A549 (cell line): Measurements from ENCODE around the gene PSMD2. TPM values are rescaled to one million over a fixed set of nuclear protein-coding genes. Genes with fewer than 3 reads are reported as not detected.

ENCODE experiments used
- ATAC-seq, 2 experiments: fragments of 200-7000 bp in 1 of 2; fragments of >200 bp in 1 of 2; cut with Nextera tagmentation in 1 of 2; cut with Tn5 transposase in 1 of 2; 3 replicates each; pipeline versions ENCODE4 v1.8.0 to v1.9.1; 2018 to 2020; ENCODE audit warnings: mild to moderate bottlenecking in 1 of 2, moderate library complexity in 1 of 2
- CTCF ChIA-PET: fragments of 300-600 bp; sonication (Branson Sonifier 250); formaldehyde crosslinking; extraction: SDS; loops from one replicate; lab custom pipeline; 2021; ENCODE audit warnings: antibody characterized with exemption, inconsistent platforms; lab: Yijun Ruan, JAX
- POLR2A ChIA-PET: fragments of 350-600 bp; formaldehyde crosslinking; extraction: SDS; loops from one replicate; lab custom pipeline; 2021; ENCODE audit warnings: antibody characterized with exemption, inconsistent platforms; lab: Yijun Ruan, JAX
- DNase-seq, 2 experiments: peaks; one replicate each; pipeline versions ENCODE4 v3.0.0 to v3.0.0-alpha.2; 2011 to 2016; ENCODE audit warnings: low read depth in 1 of 2, low spot score in 1 of 2
- FAIRE-seq: peaks from 2 replicates; lab custom pipeline; 2011; peaks lifted over from hg19 to GRCh38; lab: Jason Lieb, UNC
- H3K27ac ChIP-seq, 2 experiments: fragments of >200 bp; sonication (Bioruptor Twin); formaldehyde crosslinking; 3 replicates each; pipeline ENCODE4 v1.5.1; 2016 to 2017
- H3K4me1 ChIP-seq: fragments of >200 bp; sonication (Bioruptor Twin); formaldehyde crosslinking; 3 replicates; pipeline ENCODE4 v1.6.1; 2016
- H3K4me2 ChIP-seq: fragments of >200 bp; sonication (Bioruptor Twin); formaldehyde crosslinking; 3 replicates; pipeline ENCODE4 v1.6.1; 2016
- H3K4me3 ChIP-seq: fragments of >200 bp; sonication (Bioruptor Twin); formaldehyde crosslinking; 3 replicates; pipeline ENCODE4 v1.5.1; 2016
- H3K9me3 ChIP-seq: fragments of >200 bp; sonication (Bioruptor Twin); formaldehyde crosslinking; 3 replicates; pipeline ENCODE4 v1.6.1; 2016
- ATOH8 ChIP-seq: fragments of 250-450 bp; sonication (Bioruptor Pico); IDR thresholded peaks from 2 replicates; pipeline ENCODE4 v1.5.0; 2020; ENCODE audit warnings: low read depth, mild to moderate bottlenecking, moderate library complexity
- CBX8 ChIP-seq: fragments of 200-600 bp; sonication (generic); IDR thresholded peaks from 2 replicates; pipeline ENCODE4 v1.6.1; 2016
- CEBPB ChIP-seq, 2 experiments: fragments of >200 bp in 1 of 2; sonication (Bioruptor Twin) in 1 of 2; formaldehyde crosslinking in 1 of 2; IDR thresholded peaks; 2 replicates each; pipeline ENCODE4 v1.6.1; 2012 to 2016
- EHMT2 ChIP-seq: fragments of 200-600 bp; sonication (generic); IDR thresholded peaks from 2 replicates; pipeline ENCODE4 v1.6.1; 2016; ENCODE audit warnings: antibody characterized with exemption, low read depth, mild to moderate bottlenecking, moderate library complexity
- GATA3 ChIP-seq: IDR thresholded peaks from 2 replicates; pipeline ENCODE4 v1.6.1; 2012; ENCODE audit warnings: borderline replicate concordance
- HEYL ChIP-seq: fragments of 250-450 bp; sonication (Bioruptor Pico); IDR thresholded peaks from 2 replicates; pipeline ENCODE4 v1.8.0; 2021; ENCODE audit warnings: mild to moderate bottlenecking, moderate library complexity
- HOXA7 ChIP-seq: fragments of 250-450 bp; sonication (Bioruptor Pico); IDR thresholded peaks from 2 replicates; pipeline ENCODE4 v1.5.0; 2020; ENCODE audit warnings: mild to moderate bottlenecking, moderate library complexity
- HOXB5 ChIP-seq: fragments of 250-450 bp; sonication (Bioruptor Pico); IDR thresholded peaks from 2 replicates; pipeline ENCODE4 v1.5.0; 2020; ENCODE audit warnings: mild to moderate bottlenecking, moderate library complexity
- JUN ChIP-seq, 2 experiments: fragments of >200 bp; sonication (Bioruptor Twin); formaldehyde crosslinking; IDR thresholded peaks; 2 replicates in 1 of 2; 3 replicates in 1 of 2; pipeline ENCODE4 v1.6.1; 2016 to 2017
- JUNB ChIP-seq: fragments of >200 bp; sonication (Bioruptor Twin); formaldehyde crosslinking; IDR thresholded peaks from 2 replicates; pipeline ENCODE4 v1.6.1; 2016
- MAZ ChIP-seq: fragments of 150-350 bp; IDR thresholded peaks from 2 replicates; pipeline ENCODE4 v1.6.1; 2014; ENCODE audit warnings: antibody characterized with exemption, low read depth, low read length, borderline replicate concordance
- PHF8 ChIP-seq: fragments of 200-600 bp; sonication (generic); IDR thresholded peaks from 2 replicates; pipeline ENCODE4 v1.6.1; 2016; ENCODE audit warnings: low read depth, mild to moderate bottlenecking, antibody characterized with exemption, moderate library complexity, borderline replicate concordance
- POLR2A ChIP-seq: IDR thresholded peaks from 2 replicates; pipeline ENCODE4 v1.6.1; 2012; ENCODE audit warnings: mild to moderate bottlenecking, low read length
- RAD21 ChIP-seq, 2 experiments: fragments of >200 bp in 1 of 2; sonication (Bioruptor Twin) in 1 of 2; formaldehyde crosslinking in 1 of 2; IDR thresholded peaks in 1 of 2; conservative IDR thresholded peaks in 1 of 2; 2 replicates in 1 of 2; 3 replicates in 1 of 2; pipeline ENCODE4 v1.6.1; 2012 to 2018; ENCODE audit warnings: inconsistent platforms in 1 of 2
- RARB ChIP-seq: fragments of 250-450 bp; sonication (Bioruptor Pico); IDR thresholded peaks from 2 replicates; pipeline ENCODE4 v1.8.0; 2021; ENCODE audit warnings: mild to moderate bottlenecking, moderate library complexity
- RCOR1 ChIP-seq: fragments of 150-350 bp; IDR thresholded peaks from 2 replicates; pipeline ENCODE4 v1.6.1; 2014; ENCODE audit warnings: antibody characterized with exemption, low read length, low read depth
- TFCP2L1 ChIP-seq: fragments of 250-450 bp; sonication (Bioruptor Pico); IDR thresholded peaks from 2 replicates; pipeline ENCODE4 v1.5.0; 2021; ENCODE audit warnings: mild to moderate bottlenecking
- TP53 ChIP-seq: fragments of 250-450 bp; sonication (Bioruptor Pico); IDR thresholded peaks from 2 replicates; pipeline ENCODE4 v1.5.0; 2021; ENCODE audit warnings: mild to moderate bottlenecking, moderate library complexity
- ZFP36 ChIP-seq: fragments of 450-650 bp; IDR thresholded peaks from 2 replicates; pipeline ENCODE4 v1.6.1; 2014; ENCODE audit warnings: borderline replicate concordance; ENCODE audit not compliant: partially characterized antibody
- ZNF302 ChIP-seq: fragments of 250-450 bp; sonication (Bioruptor Pico); IDR thresholded peaks from 2 replicates; pipeline ENCODE4 v1.9.0; 2021; ENCODE audit warnings: inconsistent platforms, mild to moderate bottlenecking, moderate library complexity
- WGBS: methylation state at CpG from one replicate; pipeline ENCODE4 v1.1.6; 2017; ENCODE audit errors: missing lambda C conversion rate; 5-methylcytosine and 5-hydroxymethylcytosine counted together
- polyA plus RNA-seq, 4 experiments: library from polyadenylated mRNA; depleted of rRNA in 3 of 4; stranded (reverse); fragments of >200 nt; fragmentation: RNase III in 1 of 4; extraction: RNeasy Plus Mini Kit Qiagen cat#74134 plus additional on column Dnase treatment in 1 of 4; gene quantifications; 2 replicates in 3 of 4; 3 replicates in 1 of 4; pipeline ENCODE4 v1.2.3, GENCODE V29; 2011 to 2017
- TF ChIP-seq, protein P1 (sequence below): fragments of 250-450 bp; sonication (Bioruptor Pico); IDR thresholded peaks from 2 replicates; pipeline ENCODE4 v1.5.0; 2021; ENCODE audit warnings: mild to moderate bottlenecking, moderate library complexity, borderline replicate concordance
- TF ChIP-seq, protein P2 (sequence below): fragments of 150-350 bp; IDR thresholded peaks from 2 replicates; pipeline ENCODE4 v1.6.1; 2014; ENCODE audit warnings: low read depth, mild to moderate bottlenecking, low read length

PSMD2 gene
- polyA plus RNA-seq, 2 of the 4 experiments (the other 2 are of a cell fraction): 267 to 541 TPM

GRCh38 chr3:184343200-184343876, 44.3 kb downstream of the PSMD2 start:
- 81% methylated on average over 5 of the region's 5 CpGs for WGBS
- Histone ChIP-seq H3K4me1 (peaks cover 8% of the 10 kb centered on the region; the same call in 2 of the 3 replicates), H3K27ac (no peak overlapping the region), H3K4me3 (no peak overlapping the region), H3K9me3 (no peaks in the 10 kb centered on the region), H3K4me2 (no peak overlapping the region)
- ChIA-PET POLR2A (interaction anchor here (1.3 kb wide), 1 partner anchor 19 kb away, joined by 4 read pairs; the partner anchor contains the start of gene POLR2H), CTCF (interaction anchor here (2.2 to 2.8 kb wide), 2 partner anchors 10 to 11 kb away, joined by 9 to 23 read pairs; no protein-coding TSS in a partner anchor)
- TF ChIP-seq JUNB: no peak
- TF ChIP-seq TFCP2L1: no peak
- no peak for TF ChIP-seq RARB
- TF ChIP-seq ZFP36: no peak
- TF ChIP-seq CBX8: no peak
- TF ChIP-seq ZNF302 (CRISPR knock-in tag): no peak
- TF ChIP-seq HEYL (CRISPR knock-in tag): no peak
- TF ChIP-seq EHMT2: no peak
- no peak for TF ChIP-seq HOXA7 (CRISPR knock-in tag)
- no peak for DNase-seq
- FAIRE-seq: no peak
- no peak for ATAC-seq

DNA sequence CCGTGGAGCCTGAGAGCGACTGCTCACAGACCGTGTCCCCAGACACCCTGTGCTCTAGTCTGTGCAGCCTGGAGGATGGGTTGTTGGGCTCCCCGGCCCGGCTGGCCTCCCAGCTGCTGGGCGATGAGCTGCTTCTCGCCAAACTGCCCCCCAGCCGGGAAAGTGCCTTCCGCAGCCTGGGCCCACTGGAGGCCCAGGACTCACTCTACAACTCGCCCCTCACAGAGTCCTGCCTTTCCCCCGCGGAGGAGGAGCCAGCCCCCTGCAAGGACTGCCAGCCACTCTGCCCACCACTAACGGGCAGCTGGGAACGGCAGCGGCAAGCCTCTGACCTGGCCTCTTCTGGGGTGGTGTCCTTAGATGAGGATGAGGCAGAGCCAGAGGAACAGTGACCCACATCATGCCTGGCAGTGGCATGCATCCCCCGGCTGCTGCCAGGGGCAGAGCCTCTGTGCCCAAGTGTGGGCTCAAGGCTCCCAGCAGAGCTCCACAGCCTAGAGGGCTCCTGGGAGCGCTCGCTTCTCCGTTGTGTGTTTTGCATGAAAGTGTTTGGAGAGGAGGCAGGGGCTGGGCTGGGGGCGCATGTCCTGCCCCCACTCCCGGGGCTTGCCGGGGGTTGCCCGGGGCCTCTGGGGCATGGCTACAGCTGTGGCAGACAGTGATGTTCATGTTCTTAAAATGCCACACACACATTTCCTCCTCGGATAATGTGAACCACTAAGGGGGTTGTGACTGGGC, 45.7 kb downstream of the PSMD2 start:
- ChIA-PET POLR2A (interaction anchor here (1.0 kb wide), 1 partner anchor 17 kb away, joined by 3 read pairs; the partner anchor contains the start of genes CLCN2 and POLR2H), CTCF (interaction anchor here (0.6 to 2.8 kb wide), 5 partner anchors 9 to 436 kb away, joined by 3 to 23 read pairs (median 4); no protein-coding TSS in a partner anchor)
- Histone ChIP-seq H3K4me2 (no peak overlapping the region), H3K9me3 (no peaks in the 10 kb centered on the region), H3K27ac (no peak overlapping the region), H3K4me3 (no peak overlapping the region), H3K4me1 (peaks cover 8% of the 10 kb centered on the region; the same call in 2 of the 3 replicates)
- no peak for DNase-seq
- ATAC-seq: peak; percentile 9 to 10; a peak in 1 of 6 replicates
- FAIRE-seq: no peak
- 90% methylated on average over 7 of the region's 24 CpGs for WGBS
- TF ChIP-seq PHF8 (no peak), GATA3 (no peak), ATOH8 (CRISPR knock-in tag) (no peak), RAD21 (conservative IDR thresholded peaks at IDR 0.05 in 1 of 2, IDR thresholded peaks at IDR 0.05 in 1 of 2) (no peak), JUN (IDR thresholded peaks at IDR 0.05) (no peak), POLR2A (no peak), RCOR1 (no peak), TP53 (no peak), CBX8 (no peak), TFCP2L1 (no peak), CEBPB (IDR thresholded peaks at IDR 0.05) (no peak), HOXB5 (CRISPR knock-in tag) (no peak), HOXA7 (CRISPR knock-in tag) (no peak), MAZ (no peak), EHMT2 (no peak), ZFP36 (no peak)
- TF ChIP-seq, protein P1, sequence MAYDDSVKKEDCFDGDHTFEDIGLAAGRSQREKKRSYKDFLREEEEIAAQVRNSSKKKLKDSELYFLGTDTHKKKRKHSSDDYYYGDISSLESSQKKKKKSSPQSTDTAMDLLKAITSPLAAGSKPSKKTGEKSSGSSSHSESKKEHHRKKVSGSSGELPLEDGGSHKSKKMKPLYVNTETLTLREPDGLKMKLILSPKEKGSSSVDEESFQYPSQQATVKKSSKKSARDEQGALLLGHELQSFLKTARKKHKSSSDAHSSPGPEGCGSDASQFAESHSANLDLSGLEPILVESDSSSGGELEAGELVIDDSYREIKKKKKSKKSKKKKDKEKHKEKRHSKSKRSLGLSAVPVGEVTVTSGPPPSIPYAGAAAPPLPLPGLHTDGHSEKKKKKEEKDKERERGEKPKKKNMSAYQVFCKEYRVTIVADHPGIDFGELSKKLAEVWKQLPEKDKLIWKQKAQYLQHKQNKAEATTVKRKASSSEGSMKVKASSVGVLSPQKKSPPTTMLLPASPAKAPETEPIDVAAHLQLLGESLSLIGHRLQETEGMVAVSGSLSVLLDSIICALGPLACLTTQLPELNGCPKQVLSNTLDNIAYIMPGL (CRISPR knock-in tag): no peak
- TF ChIP-seq, protein P2, sequence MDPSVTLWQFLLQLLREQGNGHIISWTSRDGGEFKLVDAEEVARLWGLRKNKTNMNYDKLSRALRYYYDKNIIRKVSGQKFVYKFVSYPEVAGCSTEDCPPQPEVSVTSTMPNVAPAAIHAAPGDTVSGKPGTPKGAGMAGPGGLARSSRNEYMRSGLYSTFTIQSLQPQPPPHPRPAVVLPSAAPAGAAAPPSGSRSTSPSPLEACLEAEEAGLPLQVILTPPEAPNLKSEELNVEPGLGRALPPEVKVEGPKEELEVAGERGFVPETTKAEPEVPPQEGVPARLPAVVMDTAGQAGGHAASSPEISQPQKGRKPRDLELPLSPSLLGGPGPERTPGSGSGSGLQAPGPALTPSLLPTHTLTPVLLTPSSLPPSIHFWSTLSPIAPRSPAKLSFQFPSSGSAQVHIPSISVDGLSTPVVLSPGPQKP: no peak
